ENCODE data around the gene ZBTB5.

Gene ZBTB5

GRCh38 chr9:37422289-37423104 is 42.8 kb downstream of the ZBTB5 start, which contains the start of gene GRHPR:
GRHPR (plus strand) TSS chr9:37422696; CDS start chr9:37422751, 55 bp downstream.
- TF ChIP-seq CTCF (IDR thresholded peaks at IDR 0.05; ENCODE audit: control extremely low read depth, extremely low read depth, low read depth, missing control alignments) = no peak
- DNase-seq (ENCODE audit: extremely low spot score) = peak; percentile 94
- CTCF ChIA-PET = interaction anchor here (1.1 to 7.4 kb wide), 3 partner anchors 7 to 40 kb away, joined by 3 to 49 read pairs (median 11); no protein-coding TSS in a partner anchor

GRCh38 chr9:37421914-37422288 is 43.3 kb downstream of the ZBTB5 start:
- POLR2A ChIA-PET = interaction anchor here (1.1 kb wide), 1 partner anchor 11 kb away, joined by 4 read pairs; no protein-coding TSS in a partner anchor
- CTCF ChIA-PET = interaction anchor here (1.1 to 7.4 kb wide), 2 partner anchors 10 to 39 kb away, joined by 3 to 49 read pairs; no protein-coding TSS in a partner anchor
- no peak for TF ChIP-seq CTCF (IDR thresholded peaks at IDR 0.05; ENCODE audit: control extremely low read depth, extremely low read depth, low read depth, missing control alignments)
- DNase-seq (ENCODE audit: extremely low spot score) = no peak

More at GRCh38 chr9:37422289-37423104, 42.8 kb downstream of the ZBTB5 start, which contains the start of gene GRHPR:
- POLR2A ChIA-PET = interaction anchor here (1.1 kb wide), 1 partner anchor 11 kb away, joined by 4 read pairs; no protein-coding TSS in a partner anchor

- CTCF ChIA-PET = interaction anchor here (7.4 kb wide), 1 partner anchor 9 kb away, joined by 49 read pairs; no protein-coding TSS in a partner anchor
- POLR2A ChIA-PET = no interaction called here
- DNase-seq (ENCODE audit: extremely low spot score) = no peak
- no peak for TF ChIP-seq CTCF (IDR thresholded peaks at IDR 0.05; ENCODE audit: control extremely low read depth, extremely low read depth, low read depth, missing control alignments)
Observed at GRCh38 chr9:37420271-37421215, 44.7 kb downstream of the ZBTB5 start.

GRCh38 chr9:37419204-37419603 is 46.0 kb downstream of the ZBTB5 start:
- no peak for TF ChIP-seq CTCF (IDR thresholded peaks at IDR 0.05; ENCODE audit: control extremely low read depth, extremely low read depth, low read depth, missing control alignments)
- DNase-seq (ENCODE audit: extremely low spot score) = no peak
- CTCF ChIA-PET = interaction anchor here (1.2 to 22.3 kb wide), 4 partner anchors 10 to 92 kb away, joined by 3 to 359 read pairs (median 4); no protein-coding TSS in a partner anchor
- POLR2A ChIA-PET = no interaction called here

GRCh38 chr9:37417857-37418618 is 47.2 kb downstream of the ZBTB5 start:
- no peak for TF ChIP-seq CTCF (IDR thresholded peaks at IDR 0.05; ENCODE audit: control extremely low read depth, extremely low read depth, low read depth, missing control alignments)
- ChIA-PET POLR2A (no interaction called here), CTCF (interaction anchor here (1.0 to 22.3 kb wide), 5 partner anchors 8 to 93 kb away, joined by 3 to 359 read pairs (median 4); no protein-coding TSS in a partner anchor)
- DNase-seq (ENCODE audit: extremely low spot score) = no peak

Data from GM10248 (cell line).